Measurements from ENCODE around the gene NTSR1. TPM values are rescaled to one million over a fixed set of nuclear protein-coding genes. Genes with fewer than 3 reads are reported as not detected.

Gene NTSR1
- total RNA-seq, 1 donor from 2014 or later, result not detected

- Mint-ChIP-seq H3K27ac (ENCODE audit: unreplicated experiment) (no peak overlapping the region), H3K4me1 (peaks cover 19% of the 10 kb centered on the region), H3K9me3 (no peaks in the 10 kb centered on the region), H3K27me3 (ENCODE audit: low read depth) (no peaks in the 10 kb centered on the region), H3K4me3 (no peak overlapping the region), H3K36me3 (ENCODE audit: low read depth) (no peaks in the 10 kb centered on the region)
- DNase-seq (ENCODE audit: low read depth, low spot score), result no peak
- TF ChIP-seq CTCF (conservative IDR thresholded peaks at IDR 0.05), result no peak
These were observed 75.9 kb downstream of the NTSR1 start for GRCh38 chr20:62784497-62784896.

GRCh38 chr20:62785393-62785792, 76.8 kb downstream of the NTSR1 start:
- DNase-seq (ENCODE audit: low read depth, low spot score), result no peak
- Mint-ChIP-seq H3K36me3 (ENCODE audit: low read depth) (no peaks in the 10 kb centered on the region), H3K4me1 (peaks cover 19% of the 10 kb centered on the region), H3K27me3 (ENCODE audit: low read depth) (no peaks in the 10 kb centered on the region), H3K4me3 (no peak overlapping the region), H3K9me3 (no peaks in the 10 kb centered on the region), H3K27ac (ENCODE audit: unreplicated experiment) (no peak overlapping the region)
- no peak for TF ChIP-seq CTCF (conservative IDR thresholded peaks at IDR 0.05)

- Mint-ChIP-seq H3K27me3 (ENCODE audit: low read depth) (no peaks in the 10 kb centered on the region), H3K9me3 (no peaks in the 10 kb centered on the region), H3K4me1 (peaks cover 20% of the 10 kb centered on the region), H3K27ac (ENCODE audit: unreplicated experiment) (peak overlapping the region; percentile 54), H3K4me3 (no peak overlapping the region), H3K36me3 (ENCODE audit: low read depth) (no peaks in the 10 kb centered on the region)
- DNase-seq (ENCODE audit: low read depth, low spot score), result no peak
- TF ChIP-seq CTCF (conservative IDR thresholded peaks at IDR 0.05), result no peak
These were observed 77.5 kb downstream of the NTSR1 start for GRCh38 chr20:62786157-62786556.

- Mint-ChIP-seq H3K9me3 (no peaks in the 10 kb centered on the region), H3K4me3 (no peak overlapping the region), H3K4me1 (peaks cover 25% of the 10 kb centered on the region), H3K27ac (ENCODE audit: unreplicated experiment) (no peak overlapping the region), H3K36me3 (ENCODE audit: low read depth) (no peaks in the 10 kb centered on the region), H3K27me3 (ENCODE audit: low read depth) (no peaks in the 10 kb centered on the region)
- no peak for TF ChIP-seq CTCF (conservative IDR thresholded peaks at IDR 0.05)
- no peak for DNase-seq (ENCODE audit: low read depth, low spot score)
These were observed 78.7 kb downstream of the NTSR1 start for GRCh38 chr20:62787321-62787720.

GRCh38 chr20:62787866-62788265, 79.2 kb downstream of the NTSR1 start:
- H3K4me3 Mint-ChIP-seq, result no peak overlapping the region
- no peak for DNase-seq (ENCODE audit: low read depth, low spot score)
- no peak overlapping the region for H3K27ac Mint-ChIP-seq (ENCODE audit: unreplicated experiment)
- peaks cover 25% of the 10 kb centered on the region for H3K4me1 Mint-ChIP-seq
- H3K27me3 Mint-ChIP-seq (ENCODE audit: low read depth), result no peaks in the 10 kb centered on the region
- H3K36me3 Mint-ChIP-seq (ENCODE audit: low read depth), result no peaks in the 10 kb centered on the region
- TF ChIP-seq CTCF (conservative IDR thresholded peaks at IDR 0.05), result no peak
- no peaks in the 10 kb centered on the region for H3K9me3 Mint-ChIP-seq

- no peak for TF ChIP-seq CTCF (conservative IDR thresholded peaks at IDR 0.05)
- no peak overlapping the region for H3K27ac Mint-ChIP-seq (ENCODE audit: unreplicated experiment)
- no peaks in the 10 kb centered on the region for H3K36me3 Mint-ChIP-seq (ENCODE audit: low read depth)
- no peaks in the 10 kb centered on the region for H3K27me3 Mint-ChIP-seq (ENCODE audit: low read depth)
- H3K9me3 Mint-ChIP-seq, result no peaks in the 10 kb centered on the region
- H3K4me3 Mint-ChIP-seq, result no peak overlapping the region
- H3K4me1 Mint-ChIP-seq, result peaks cover 25% of the 10 kb centered on the region
- no peak for DNase-seq (ENCODE audit: low read depth, low spot score)
These were observed 80.0 kb downstream of the NTSR1 start for GRCh38 chr20:62788607-62789006.
